ENCODE measurements around the gene CDC42EP4.

DNA sequence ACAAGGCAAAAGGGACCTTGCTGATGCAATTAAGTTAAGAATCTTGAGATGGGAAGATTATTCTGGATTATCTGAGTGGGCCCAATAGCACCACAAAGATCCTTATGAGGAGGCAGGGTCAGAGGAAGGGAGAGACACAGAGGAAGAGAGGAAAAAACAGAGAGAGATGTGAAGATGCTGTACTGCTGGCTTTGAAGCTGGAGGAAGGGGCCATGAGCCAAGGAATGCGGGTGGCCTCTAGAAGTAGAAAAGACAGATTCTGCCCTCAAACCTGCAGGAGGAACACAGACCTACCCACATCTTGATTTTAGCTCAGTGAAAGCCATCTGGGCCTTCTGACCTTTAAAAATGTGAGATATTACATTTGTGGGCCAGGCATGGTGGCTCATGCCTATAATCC lies 42.0 kb downstream of the CDC42EP4 start:
- TF ChIP-seq EZH2 (IDR thresholded peaks at IDR 0.05; ENCODE audit: borderline replicate concordance): no peak
- TF ChIP-seq, protein P1, sequence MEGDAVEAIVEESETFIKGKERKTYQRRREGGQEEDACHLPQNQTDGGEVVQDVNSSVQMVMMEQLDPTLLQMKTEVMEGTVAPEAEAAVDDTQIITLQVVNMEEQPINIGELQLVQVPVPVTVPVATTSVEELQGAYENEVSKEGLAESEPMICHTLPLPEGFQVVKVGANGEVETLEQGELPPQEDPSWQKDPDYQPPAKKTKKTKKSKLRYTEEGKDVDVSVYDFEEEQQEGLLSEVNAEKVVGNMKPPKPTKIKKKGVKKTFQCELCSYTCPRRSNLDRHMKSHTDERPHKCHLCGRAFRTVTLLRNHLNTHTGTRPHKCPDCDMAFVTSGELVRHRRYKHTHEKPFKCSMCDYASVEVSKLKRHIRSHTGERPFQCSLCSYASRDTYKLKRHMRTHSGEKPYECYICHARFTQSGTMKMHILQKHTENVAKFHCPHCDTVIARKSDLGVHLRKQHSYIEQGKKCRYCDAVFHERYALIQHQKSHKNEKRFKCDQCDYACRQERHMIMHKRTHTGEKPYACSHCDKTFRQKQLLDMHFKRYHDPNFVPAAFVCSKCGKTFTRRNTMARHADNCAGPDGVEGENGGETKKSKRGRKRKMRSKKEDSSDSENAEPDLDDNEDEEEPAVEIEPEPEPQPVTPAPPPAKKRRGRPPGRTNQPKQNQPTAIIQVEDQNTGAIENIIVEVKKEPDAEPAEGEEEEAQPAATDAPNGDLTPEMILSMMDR (IDR thresholded peaks at IDR 0.05; ENCODE audit: poor library complexity): no peak
